SK-N-SH (cell line): ENCODE results near the gene EPB41L4B. TPM values are rescaled to one million over a fixed set of nuclear protein-coding genes. Genes with fewer than 3 reads are reported as not detected.

ENCODE experiments used
- CTCF ChIA-PET: fragments of 300-600, 350-600 bp; formaldehyde crosslinking; extraction: SDS; loops from one replicate; lab custom pipeline; 2021; lab: Yijun Ruan, JAX
- POLR2A ChIA-PET: fragments of 350-600 bp; sonication (Branson Sonifier 250); formaldehyde crosslinking; extraction: SDS; loops from one replicate; lab custom pipeline; 2020; ENCODE audit warnings: antibody characterized with exemption, inconsistent platforms; lab: Yijun Ruan, JAX
- DNase-seq: peaks from one replicate; pipeline ENCODE4 v3.0.0; 2012
- H2AFZ ChIP-seq: fragments of 200-600 bp; sonication (generic); 2 replicates; pipeline ENCODE4 v1.8.1; 2016; ENCODE audit warnings: antibody characterized with exemption, mild to moderate bottlenecking, low read depth
- H3F3A ChIP-seq: fragments of 200-600 bp; sonication (generic); replicated peaks from 2 replicates; pipeline ENCODE3; 2016; ENCODE audit warnings: antibody characterized with exemption, mild to moderate bottlenecking; ENCODE audit not compliant: insufficient read depth
- H3K27ac ChIP-seq, 2 experiments: fragments of 200-500 bp in 1 of 2; fragments of 200-600 bp in 1 of 2; sonication (Bioruptor generic) in 1 of 2; sonication (generic), shearing (Covaris generic) in 1 of 2; 2 replicates each; pipeline versions ENCODE4 v1.5.1 to v1.6.1; 2014 to 2016; ENCODE audit warnings: low read depth in 2 of 2, inconsistent platforms in 1 of 2, low read length in 1 of 2, mild to moderate bottlenecking in 1 of 2, mixed read lengths in 1 of 2
- H3K27me3 ChIP-seq: fragments of 200-600 bp; sonication (generic), shearing (Covaris generic); 2 replicates; pipeline ENCODE4 v1.6.1; 2016; ENCODE audit warnings: mixed run types; ENCODE audit not compliant: insufficient read depth
- H3K36me3 ChIP-seq, 2 experiments: fragments of 200-500 bp in 1 of 2; fragments of 200-600 bp in 1 of 2; sonication (Bioruptor generic) in 1 of 2; sonication (generic) in 1 of 2; replicated peaks in 1 of 2; 2 replicates each; pipeline versions ENCODE3 to v1.5.1; 2014 to 2016; ENCODE audit warnings: low read length in 1 of 2, mild to moderate bottlenecking in 1 of 2; ENCODE audit not compliant: insufficient read depth in 2 of 2, control insufficient read depth in 1 of 2
- H3K4me1 ChIP-seq, 2 experiments: fragments of 200-500 bp in 1 of 2; fragments of 200-600 bp in 1 of 2; sonication (Bioruptor generic) in 1 of 2; sonication (generic), shearing (Covaris generic) in 1 of 2; 2 replicates each; pipeline versions ENCODE4 v1.5.1 to v1.6.1; 2014 to 2016; ENCODE audit warnings: low read depth in 1 of 2, low read length in 1 of 2, mixed run types in 1 of 2; ENCODE audit not compliant: insufficient read depth in 2 of 2, control insufficient read depth in 1 of 2
- H3K4me2 ChIP-seq: fragments of 200-600 bp; sonication (generic), shearing (Covaris generic); 2 replicates; pipeline ENCODE4 v1.6.1; 2017; ENCODE audit warnings: mixed run types
- H3K4me3 ChIP-seq, 2 experiments: fragments of 200-500 bp in 1 of 2; fragments of 200-600 bp in 1 of 2; sonication (Bioruptor generic) in 1 of 2; sonication (generic), shearing (Covaris generic) in 1 of 2; 2 replicates each; pipeline versions ENCODE4 v1.5.1 to v1.8.1; 2014 to 2016; ENCODE audit warnings: low read depth in 2 of 2, inconsistent platforms in 1 of 2, low read length in 1 of 2, mild to moderate bottlenecking in 1 of 2, mixed read lengths in 1 of 2, moderate library complexity in 1 of 2
- H3K79me2 ChIP-seq: fragments of 200-600 bp; sonication (generic); 2 replicates; pipeline ENCODE4 v1.8.1; 2017; ENCODE audit warnings: mild to moderate bottlenecking; ENCODE audit not compliant: insufficient read depth
- H3K9ac ChIP-seq: fragments of 200-600 bp; sonication (generic); 2 replicates; pipeline ENCODE4 v1.6.1; 2017; ENCODE audit warnings: mixed run types
- H3K9me2 ChIP-seq: fragments of 200-600 bp; sonication (generic); 2 replicates; pipeline ENCODE4 v1.6.1; 2017; ENCODE audit warnings: mixed run types
- H3K9me3 ChIP-seq: fragments of 200-600 bp; sonication (generic); 2 replicates; pipeline ENCODE4 v1.6.1; 2017; ENCODE audit warnings: mixed run types, mild to moderate bottlenecking, moderate library complexity
- H4K20me1 ChIP-seq: fragments of 200-600 bp; sonication (generic); 2 replicates; pipeline ENCODE4 v1.6.1; 2017; ENCODE audit warnings: mild to moderate bottlenecking, mixed run types; ENCODE audit not compliant: insufficient read depth
- CHD2 ChIP-seq: fragments of 150-350 bp; IDR thresholded peaks from 2 replicates; pipeline ENCODE4 v1.6.1; 2018; ENCODE audit warnings: low read length; ENCODE audit not compliant: partially characterized antibody
- ELF1 ChIP-seq: IDR thresholded peaks from 2 replicates; pipeline ENCODE4 v1.4.0; 2012
- EP300 ChIP-seq, 2 experiments: IDR thresholded peaks; 2 replicates each; pipeline versions ENCODE4 v1.4.0 to v1.6.1; 2012; ENCODE audit warnings: borderline replicate concordance in 1 of 2, low read depth in 1 of 2, low read length in 1 of 2
- FOXJ3 ChIP-seq: sonication (generic); formaldehyde crosslinking; IDR thresholded peaks from 2 replicates; pipeline ENCODE4 v1.5.1; 2020; ENCODE audit warnings: mild to moderate bottlenecking, missing genetic modification reagents
- FOXM1 ChIP-seq: IDR thresholded peaks from 2 replicates; pipeline ENCODE4 v1.4.0; 2012; ENCODE audit warnings: low read depth, mild to moderate bottlenecking
- IRF3 ChIP-seq: fragments of 150-350 bp; IDR thresholded peaks from 2 replicates; pipeline ENCODE4 v1.6.1; 2016; ENCODE audit warnings: mild to moderate bottlenecking, low read depth, low read length
- JUND ChIP-seq: IDR thresholded peaks from 2 replicates; pipeline ENCODE4 v1.4.0; 2012
- MAX ChIP-seq: IDR thresholded peaks from 2 replicates; pipeline ENCODE4 v1.4.0; 2012; ENCODE audit warnings: low read depth
- MEF2A ChIP-seq: IDR thresholded peaks from 2 replicates; pipeline ENCODE4 v1.4.0; 2012; ENCODE audit warnings: low read depth, borderline replicate concordance
- NFIC ChIP-seq: IDR thresholded peaks from 2 replicates; pipeline ENCODE4 v1.4.0; 2012; ENCODE audit warnings: borderline replicate concordance
- NRF1 ChIP-seq: IDR thresholded peaks from 2 replicates; pipeline ENCODE4 v1.6.1; 2012; ENCODE audit warnings: low read depth, mild to moderate bottlenecking, low read length
- PBX3 ChIP-seq: IDR thresholded peaks from 2 replicates; pipeline ENCODE4; 2012
- RCOR1 ChIP-seq: fragments of 150-350 bp; IDR thresholded peaks from 2 replicates; pipeline ENCODE4 v1.6.1; 2017; ENCODE audit warnings: antibody characterized with exemption, low read length
- RXRA ChIP-seq: IDR thresholded peaks from 2 replicates; pipeline ENCODE4 v1.4.0; 2012; ENCODE audit warnings: low read depth, mild to moderate bottlenecking, borderline replicate concordance
- SIN3A ChIP-seq: IDR thresholded peaks from 2 replicates; pipeline ENCODE4 v1.6.1; 2012; ENCODE audit warnings: low read depth, mild to moderate bottlenecking, low read length, moderate library complexity, borderline replicate concordance
- TEAD4 ChIP-seq: IDR thresholded peaks from 2 replicates; pipeline ENCODE4 v1.4.0; 2012; ENCODE audit warnings: mild to moderate bottlenecking, borderline replicate concordance; ENCODE audit not compliant: insufficient read depth
- USF2 ChIP-seq: fragments of 150-350 bp; IDR thresholded peaks from 2 replicates; pipeline ENCODE4 v1.6.1; 2017; ENCODE audit warnings: antibody characterized with exemption, low read length, low read depth, borderline replicate concordance
- ZBTB33 ChIP-seq: IDR thresholded peaks from 2 replicates; pipeline ENCODE4 v1.4.0; 2012; ENCODE audit warnings: low read depth, borderline replicate concordance
- WGBS: methylation state at CpG from one replicate; pipeline ENCODE4 v1.1.6; 2017; ENCODE audit warnings: low lambda C conversion rate; 5-methylcytosine and 5-hydroxymethylcytosine counted together
- polyA plus RNA-seq, 3 experiments: library from polyadenylated mRNA; depleted of rRNA; stranded (reverse); fragments of >200 nt; gene quantifications; 2 replicates each; pipeline ENCODE4 v1.2.3, GENCODE V29; 2012

Gene EPB41L4B
- polyA plus RNA-seq, 1 of the 3 experiments (the other 2 are of a cell fraction): 0.59 TPM

- TF ChIP-seq ZBTB33: no peak
- no peak for TF ChIP-seq RXRA
- no peak for TF ChIP-seq USF2
Observed at GRCh38 chr9:109241207-109241606, 79.7 kb downstream of the EPB41L4B start (continued).

- no peak overlapping the region for H3K4me2 ChIP-seq
- no peak overlapping the region for H3K4me3 ChIP-seq
- 63% methylated on average over 3 of the region's 3 CpGs for WGBS
- no peaks in the 10 kb centered on the region for H4K20me1 ChIP-seq
- CTCF ChIA-PET: no interaction called here
- H3K27ac ChIP-seq: no peak overlapping the region
- no peak for DNase-seq
- H3F3A ChIP-seq: no peaks in the 10 kb centered on the region
- no peak overlapping the region for H2AFZ ChIP-seq
- no peaks in the 10 kb centered on the region for H3K27me3 ChIP-seq
- H3K36me3 ChIP-seq: no peaks in the 10 kb centered on the region
- H3K4me1 ChIP-seq: peaks cover 0 to 4% of the 10 kb centered on the region in 2 experiments; a peak in 1 of 4 replicates
- no peak overlapping the region for H3K9ac ChIP-seq
- POLR2A ChIA-PET: no interaction called here
- TF ChIP-seq MEF2A (no peak), FOXJ3 (no peak), ELF1 (no peak), NRF1 (no peak), NFIC (no peak), RCOR1 (no peak), EP300 (IDR thresholded peaks at IDR 0.05; ENCODE audit: borderline replicate concordance in 1 of 2, low read depth in 1 of 2, low read length in 1 of 2) (no peak), CHD2 (no peak), MAX (no peak), IRF3 (no peak), SIN3A (no peak), RXRA (no peak), PBX3 (no peak), JUND (no peak), FOXM1 (no peak), TEAD4 (no peak)
- H3K79me2 ChIP-seq: no peaks in the 10 kb centered on the region
- H3K9me3 ChIP-seq: no peaks in the 10 kb centered on the region
- no peaks in the 10 kb centered on the region for H3K9me2 ChIP-seq
Observed at GRCh38 chr9:109239240-109239639, 81.6 kb downstream of the EPB41L4B start.
